ENCODE measurements around the gene HCRTR1. TPM values are rescaled to one million over a fixed set of nuclear protein-coding genes. Genes with fewer than 3 reads are reported as not detected.

HCRTR1 gene
- total RNA-seq, 1 experiment from 2014 or later, result not detected

- H3K36me3 ChIP-seq (ENCODE audit: insufficient read depth, low read length, poor library complexity, severe bottlenecking), result no peaks in the 10 kb centered on the region
- no TSS peak for BruUV-seq (replicated peaks)
These were observed 52.5 kb downstream of the HCRTR1 start for GRCh38 chr1:31669786-31670592.

GRCh38 chr1:31670593-31670964, 53.1 kb downstream of the HCRTR1 start:
- BruUV-seq (replicated peaks), result no TSS peak
- POLR2A ChIA-PET (ENCODE audit: low non-redundant PET), result no interaction called here
- no peaks in the 10 kb centered on the region for H3K36me3 ChIP-seq (ENCODE audit: insufficient read depth, low read length, poor library complexity, severe bottlenecking)
- CTCF ChIA-PET, result interaction anchor here (1.0 to 1.4 kb wide), 2 partner anchors 35 to 119 kb away, joined by 4 to 6 read pairs; no protein-coding TSS in a partner anchor
- no peak overlapping the region for H3K4me3 ChIP-seq (ENCODE audit: low read depth, low read length, poor library complexity, severe bottlenecking)
- intact Hi-C loops (cut with micrococcal nuclease; ENCODE audit: unreplicated experiment), result no loop called here
- H3K9me3 ChIP-seq (ENCODE audit: low read depth, low read length, poor library complexity, severe bottlenecking), result no peaks in the 10 kb centered on the region
- H3K27me3 ChIP-seq (replicated peaks; ENCODE audit: insufficient read depth, low read depth, low read length, poor library complexity), result no peaks in the 10 kb centered on the region
- DNase-seq (ENCODE audit: low spot score), result no peak
- TF ChIP-seq CTCF (conservative IDR thresholded peaks at IDR 0.05; ENCODE audit: low read depth, low read length), result no peak
- no peak for TF ChIP-seq EZH2 (IDR thresholded peaks at IDR 0.05; ENCODE audit: borderline replicate concordance, low read depth, low read length, poor library complexity, severe bottlenecking)
- peaks cover 24% of the 10 kb centered on the region for H3K4me1 ChIP-seq (ENCODE audit: insufficient read depth, low read length, poor library complexity, severe bottlenecking)
- H3K27ac ChIP-seq (ENCODE audit: low read depth, low read length, poor library complexity, severe bottlenecking), result peak overlapping the region; percentile 36

More at GRCh38 chr1:31669786-31670592, 52.5 kb downstream of the HCRTR1 start:
- intact Hi-C loops (cut with micrococcal nuclease; ENCODE audit: unreplicated experiment), result no loop called here
- POLR2A ChIA-PET (ENCODE audit: low non-redundant PET), result no interaction called here
- no peaks in the 10 kb centered on the region for H3K27me3 ChIP-seq (replicated peaks; ENCODE audit: insufficient read depth, low read depth, low read length, poor library complexity)
- CTCF ChIA-PET, result interaction anchor here (0.6 to 1.4 kb wide), 4 partner anchors 35 to 119 kb away, joined by 3 to 6 read pairs (median 5); no protein-coding TSS in a partner anchor
- peak overlapping the region; percentile 36 for H3K27ac ChIP-seq (ENCODE audit: low read depth, low read length, poor library complexity, severe bottlenecking)
- H3K9me3 ChIP-seq (ENCODE audit: low read depth, low read length, poor library complexity, severe bottlenecking), result no peaks in the 10 kb centered on the region
- H3K4me1 ChIP-seq (ENCODE audit: insufficient read depth, low read length, poor library complexity, severe bottlenecking), result peaks cover 24% of the 10 kb centered on the region
- H3K4me3 ChIP-seq (ENCODE audit: low read depth, low read length, poor library complexity, severe bottlenecking), result peak overlapping the region; percentile 13
- TF ChIP-seq EZH2 (IDR thresholded peaks at IDR 0.05; ENCODE audit: borderline replicate concordance, low read depth, low read length, poor library complexity, severe bottlenecking), result no peak
- TF ChIP-seq CTCF (conservative IDR thresholded peaks at IDR 0.05; ENCODE audit: low read depth, low read length), result peak; percentile 51
- peak; percentile 68 for DNase-seq (ENCODE audit: low spot score)

- no peak overlapping the region for H3K4me3 ChIP-seq (ENCODE audit: low read depth, low read length, poor library complexity, severe bottlenecking)
- H3K36me3 ChIP-seq (ENCODE audit: insufficient read depth, low read length, poor library complexity, severe bottlenecking), result no peaks in the 10 kb centered on the region
- CTCF ChIA-PET, result no interaction called here
- intact Hi-C loops (cut with micrococcal nuclease; ENCODE audit: unreplicated experiment), result no loop called here
- H3K27me3 ChIP-seq (replicated peaks; ENCODE audit: insufficient read depth, low read depth, low read length, poor library complexity), result no peaks in the 10 kb centered on the region
- peaks cover 24% of the 10 kb centered on the region for H3K4me1 ChIP-seq (ENCODE audit: insufficient read depth, low read length, poor library complexity, severe bottlenecking)
- no peak for DNase-seq (ENCODE audit: low spot score)
- no peak overlapping the region for H3K27ac ChIP-seq (ENCODE audit: low read depth, low read length, poor library complexity, severe bottlenecking)
- no TSS peak for BruUV-seq (replicated peaks)
- POLR2A ChIA-PET (ENCODE audit: low non-redundant PET), result no interaction called here
- no peaks in the 10 kb centered on the region for H3K9me3 ChIP-seq (ENCODE audit: low read depth, low read length, poor library complexity, severe bottlenecking)
- TF ChIP-seq CTCF (conservative IDR thresholded peaks at IDR 0.05; ENCODE audit: low read depth, low read length), result no peak
- TF ChIP-seq EZH2 (IDR thresholded peaks at IDR 0.05; ENCODE audit: borderline replicate concordance, low read depth, low read length, poor library complexity, severe bottlenecking), result no peak
These were observed 53.7 kb downstream of the HCRTR1 start for GRCh38 chr1:31671147-31671546.

All from A673 (cell line).